ENCODE data around the gene NCKAP5.

The NCKAP5 gene

DNA sequence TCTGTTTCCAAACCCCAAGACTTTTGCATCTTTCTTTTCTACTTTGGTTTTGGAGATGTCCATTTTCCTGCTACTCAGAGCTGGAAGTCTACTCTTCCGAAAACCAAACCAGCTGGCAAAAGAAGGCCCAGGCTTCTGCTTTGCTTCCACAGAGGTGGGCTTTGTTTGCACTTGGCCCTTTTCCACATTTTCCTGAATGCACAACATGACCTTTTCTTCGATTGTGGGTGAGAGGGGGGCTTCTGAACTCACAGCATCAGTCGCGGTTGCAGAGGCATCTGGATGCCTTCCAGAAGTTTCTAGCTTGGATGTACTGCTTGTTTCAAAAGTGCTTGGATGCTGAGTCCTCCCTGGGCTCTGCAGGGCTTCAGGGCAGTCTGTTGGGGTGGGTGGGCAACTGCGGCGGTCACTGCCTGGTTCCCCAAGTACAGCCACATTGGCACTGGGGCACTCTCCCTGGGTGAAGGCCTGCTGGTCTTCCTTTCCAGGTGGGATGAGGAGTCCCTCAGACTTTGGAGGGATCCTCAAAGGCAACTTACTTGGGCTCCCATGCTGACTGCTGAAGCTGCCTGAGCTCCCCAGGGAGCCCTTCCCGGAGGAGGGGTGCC is 786.0 kb downstream of the NCKAP5 start:
- no peak for DNase-seq

DNA sequence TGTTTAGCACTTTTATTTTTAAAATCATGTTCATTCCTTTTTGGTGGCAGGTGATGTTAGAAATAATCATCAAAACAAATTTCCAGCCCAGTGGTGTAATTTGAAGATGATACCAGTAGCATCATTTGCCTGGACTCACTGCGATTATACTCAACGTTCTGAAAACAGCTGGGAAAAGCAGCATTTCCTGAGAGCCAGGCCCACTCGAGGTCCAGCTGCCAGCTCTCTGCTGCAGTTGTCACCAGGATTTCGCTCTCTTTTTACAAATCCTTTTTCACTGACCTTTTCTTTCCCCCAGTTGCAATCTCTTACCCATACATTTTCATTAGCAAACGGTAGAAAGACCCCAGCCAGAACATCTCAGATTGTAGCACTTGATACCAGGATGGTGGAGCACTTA is 787.6 kb downstream of the NCKAP5 start:
- DNase-seq, result no peak

DNA sequence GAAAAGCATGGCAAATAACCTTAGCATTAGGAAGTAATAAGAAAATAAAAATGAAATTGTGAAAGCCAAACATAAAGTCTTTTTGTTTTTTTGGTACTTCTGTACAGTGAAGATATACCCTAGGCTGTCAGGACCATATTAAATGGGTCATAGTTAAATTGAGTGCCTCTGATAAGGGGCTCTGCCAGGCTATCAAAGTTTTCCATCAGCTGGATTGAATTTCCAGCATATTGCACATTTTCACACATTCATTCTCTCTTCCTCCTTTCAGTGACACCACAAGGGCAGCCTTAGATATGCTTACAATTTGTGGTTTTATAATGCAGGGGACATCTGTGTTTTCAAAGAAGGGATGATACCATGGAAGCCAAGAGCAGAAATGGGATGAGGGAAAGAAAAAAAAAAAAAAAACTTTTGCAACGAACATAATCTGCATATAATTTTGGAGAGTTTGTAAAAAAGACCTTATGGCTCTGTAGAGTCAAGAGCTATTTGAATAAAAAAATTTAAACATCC is 789.0 kb downstream of the NCKAP5 start:
- DNase-seq, result no peak

DNA sequence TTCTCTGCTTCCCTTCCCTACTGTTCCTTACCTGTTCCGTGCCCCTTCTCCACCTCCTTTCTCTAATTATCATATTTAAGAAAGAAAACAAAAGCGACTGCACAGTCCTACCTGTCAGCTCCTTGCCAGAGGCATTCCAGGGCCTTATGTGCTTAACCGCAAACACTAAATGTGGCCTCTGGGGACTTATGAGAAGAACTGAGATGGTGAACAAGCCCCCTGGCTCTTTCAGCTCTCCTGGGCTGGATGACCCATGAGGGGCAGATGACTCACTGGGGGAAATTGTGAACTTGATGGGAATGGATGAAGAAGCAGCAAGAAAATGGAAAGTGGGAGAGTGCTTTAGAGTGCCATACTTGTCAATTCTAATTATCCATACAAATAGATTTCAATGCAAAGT is 792.0 kb downstream of the NCKAP5 start:
- DNase-seq, result no peak

DNA sequence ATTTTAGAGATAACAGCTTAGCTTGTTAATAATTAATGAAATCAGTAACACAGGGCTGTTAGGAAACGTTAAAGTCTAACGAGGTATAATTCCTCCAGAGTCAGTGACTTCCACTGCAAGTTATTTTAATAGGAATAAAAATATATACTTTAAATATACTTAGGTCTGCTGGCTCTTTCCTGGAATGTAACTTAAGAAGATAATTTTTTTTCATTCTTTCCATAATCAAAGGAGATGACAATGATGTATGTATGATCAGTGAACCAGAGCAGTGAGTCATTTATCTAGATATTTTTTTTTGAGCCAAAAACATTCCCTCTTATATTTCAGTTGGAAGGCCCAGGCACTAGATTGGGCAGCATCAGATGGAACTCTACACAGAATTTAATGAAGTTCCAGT is 794.1 kb downstream of the NCKAP5 start:
- DNase-seq, result no peak

DNA sequence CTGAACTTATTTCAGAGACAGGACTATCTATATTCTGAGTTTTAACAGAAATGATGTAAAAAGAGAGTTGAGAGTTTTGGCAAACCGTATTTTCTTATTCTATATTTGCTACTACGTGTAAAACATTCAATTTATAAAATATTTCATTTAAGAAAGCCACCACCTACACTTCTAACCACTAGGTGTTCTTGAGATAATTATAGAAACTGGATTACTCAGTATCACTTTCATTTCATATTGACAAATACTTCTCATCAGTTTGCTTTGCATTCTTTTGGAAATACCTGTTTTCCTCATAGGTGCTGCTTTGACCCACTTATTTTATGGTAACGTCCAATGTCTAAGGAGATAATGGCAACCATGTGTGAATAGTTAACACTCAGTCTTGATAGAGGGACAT is 794.9 kb downstream of the NCKAP5 start:
- DNase-seq, result no peak

DNA sequence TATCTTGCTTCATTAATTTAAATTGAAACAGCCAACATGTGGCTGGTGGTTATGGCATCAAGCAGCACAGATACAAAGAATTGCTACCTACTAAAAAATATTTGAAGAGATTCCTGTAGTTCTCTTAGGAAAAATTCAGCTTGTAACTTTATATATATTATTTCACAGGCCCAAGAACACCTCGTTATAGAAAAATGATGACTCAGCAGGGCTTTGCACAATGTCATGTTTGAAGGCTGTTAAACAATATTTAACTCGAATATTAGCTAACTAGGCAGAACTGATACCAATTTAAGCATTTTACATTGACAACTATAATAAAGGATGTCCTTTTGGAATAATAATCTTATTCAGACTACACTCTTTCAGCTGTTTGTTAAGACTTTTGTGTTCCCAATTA is 795.9 kb downstream of the NCKAP5 start:
- DNase-seq, result no peak

DNA sequence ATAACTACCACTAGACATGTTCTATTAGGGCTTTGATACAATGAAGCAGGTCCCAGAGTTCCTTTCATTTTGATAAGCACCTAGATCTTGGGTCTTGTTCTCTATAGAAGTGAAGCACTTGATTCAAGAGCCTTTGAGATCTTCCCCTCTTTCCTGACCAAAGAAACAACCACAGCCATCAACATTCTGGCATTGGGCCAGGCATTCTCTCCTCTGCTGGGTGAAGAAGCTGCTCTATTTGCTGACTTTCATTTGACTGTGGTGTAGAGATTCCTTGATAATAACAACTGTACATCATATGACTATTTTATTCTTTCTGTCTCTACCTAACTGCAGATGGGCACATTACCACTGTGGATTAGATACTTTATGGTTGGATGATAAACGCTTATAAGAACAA is 801.7 kb downstream of the NCKAP5 start:
- no peak for DNase-seq

DNA sequence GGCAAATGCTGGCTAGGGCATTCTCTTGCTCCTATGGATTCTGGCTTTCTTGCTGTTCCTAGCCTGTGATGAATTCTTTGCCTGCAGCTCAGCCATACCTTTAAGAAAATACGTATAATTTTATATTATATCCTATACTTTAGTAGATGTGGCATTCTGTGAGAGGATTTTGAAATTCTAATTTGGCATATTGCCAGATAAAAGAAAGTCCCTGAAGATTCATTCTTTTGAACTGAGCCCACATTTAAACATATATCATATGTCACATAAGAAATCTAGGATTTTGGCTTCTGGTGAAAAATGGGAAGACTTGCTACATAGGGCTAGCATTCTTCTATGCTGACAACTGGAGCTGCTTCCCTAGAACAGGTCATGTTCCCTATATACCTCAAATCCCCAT is 806.8 kb downstream of the NCKAP5 start:
- no peak for DNase-seq

DNA sequence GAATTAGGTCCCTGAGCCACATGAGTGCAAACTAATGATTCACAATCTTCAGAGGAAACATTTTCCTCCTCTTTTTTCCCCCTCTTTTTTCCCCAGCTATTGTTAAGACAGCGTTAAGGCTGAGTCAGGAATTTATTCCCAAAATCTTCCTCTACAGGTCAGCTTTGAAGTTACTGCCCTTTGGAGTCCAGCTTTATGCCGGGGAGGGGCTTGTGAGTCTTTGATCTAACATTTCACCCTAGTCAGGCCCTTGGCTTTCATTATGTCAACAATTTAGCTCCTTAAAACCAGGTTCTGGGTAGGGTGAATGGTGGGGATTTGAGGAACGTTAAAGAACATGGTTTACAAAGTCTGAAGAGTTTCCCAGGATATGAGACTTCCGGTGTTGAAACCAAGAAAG is 807.3 kb downstream of the NCKAP5 start:
- DNase-seq, result no peak

DNA sequence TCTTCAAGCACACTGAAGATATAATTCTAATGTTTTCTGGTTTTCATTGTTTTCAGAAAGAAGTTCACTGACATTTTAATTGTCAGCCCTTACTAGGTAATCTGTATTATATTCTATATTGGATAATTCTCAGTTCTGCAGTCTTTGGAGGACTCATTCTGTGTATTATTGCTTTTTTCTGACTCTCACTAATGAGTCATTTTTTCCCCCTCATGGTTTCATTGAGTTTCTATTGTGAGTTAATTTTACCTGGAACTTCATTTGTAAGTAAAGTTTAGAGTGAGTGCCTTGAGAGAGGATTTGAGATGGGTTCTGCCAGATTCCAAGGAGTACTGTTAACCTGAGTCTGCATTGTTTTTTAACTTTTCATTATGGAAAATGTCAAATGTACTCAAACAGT is 807.9 kb downstream of the NCKAP5 start:
- no peak for DNase-seq

DNA sequence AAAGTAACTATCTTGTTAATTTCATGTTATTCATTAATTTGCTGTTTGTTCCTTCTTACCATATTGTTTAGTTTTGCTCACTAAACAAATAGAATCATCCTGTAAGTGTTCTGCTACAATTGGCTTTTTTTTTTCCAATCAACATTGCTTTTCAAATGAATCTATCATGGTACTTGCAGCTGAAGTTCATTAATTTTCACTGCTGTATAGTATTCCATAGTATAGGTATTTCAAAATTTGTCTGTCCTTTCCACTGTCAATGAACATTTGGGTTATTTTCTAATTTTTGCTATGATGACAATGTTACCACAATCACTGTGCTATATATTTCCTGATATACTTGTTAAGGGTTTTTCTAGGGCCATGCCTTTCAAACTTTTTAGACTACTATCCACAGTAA is 809.3 kb downstream of the NCKAP5 start:
- no peak for DNase-seq

DNA sequence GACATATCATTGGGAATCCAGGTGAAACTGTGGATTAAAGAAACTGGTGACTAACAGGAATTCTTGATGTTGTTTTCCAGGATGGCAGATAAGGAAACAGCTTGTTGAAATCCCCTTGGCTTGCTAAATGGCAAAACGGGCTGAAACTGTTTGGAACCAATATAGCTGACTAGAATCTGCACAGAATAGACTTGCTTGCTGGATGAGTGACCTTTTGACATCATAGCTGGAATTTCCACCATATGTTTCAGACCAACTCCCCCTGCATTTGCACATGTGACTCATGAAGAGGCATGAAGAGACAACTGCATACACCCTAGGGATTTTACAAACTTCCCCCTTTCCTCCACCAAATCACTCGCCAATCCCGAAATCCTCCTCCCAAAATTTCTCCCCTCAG is 810.6 kb downstream of the NCKAP5 start:
- no peak for DNase-seq

DNA sequence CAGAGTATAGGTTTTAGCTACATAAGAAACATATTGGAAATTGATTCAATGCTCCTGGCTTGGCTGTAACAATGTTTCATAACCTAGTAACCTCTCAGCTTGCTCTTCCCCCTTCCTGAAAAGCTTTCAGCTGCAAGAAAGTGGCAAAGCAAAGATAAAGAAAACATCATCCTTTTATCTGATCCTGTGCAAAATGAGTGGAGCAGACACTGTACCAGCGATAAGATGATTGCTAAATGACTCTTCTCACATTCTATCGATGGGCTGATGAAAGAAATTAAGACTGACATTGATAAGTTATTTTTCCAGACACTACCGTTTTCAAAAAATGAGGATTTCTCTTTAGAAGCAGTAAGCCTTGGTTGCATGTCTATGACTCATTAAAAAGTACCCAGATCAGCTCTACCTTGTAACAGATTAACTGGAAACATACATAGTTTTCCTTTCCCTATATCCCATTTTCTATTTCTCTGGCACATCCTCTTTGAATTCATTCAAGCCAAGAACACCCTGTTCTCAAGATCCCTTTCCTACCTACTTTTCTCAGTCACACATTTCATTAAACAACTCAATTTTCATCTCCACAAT is 811.2 kb downstream of the NCKAP5 start:
- no peak for DNase-seq

DNA sequence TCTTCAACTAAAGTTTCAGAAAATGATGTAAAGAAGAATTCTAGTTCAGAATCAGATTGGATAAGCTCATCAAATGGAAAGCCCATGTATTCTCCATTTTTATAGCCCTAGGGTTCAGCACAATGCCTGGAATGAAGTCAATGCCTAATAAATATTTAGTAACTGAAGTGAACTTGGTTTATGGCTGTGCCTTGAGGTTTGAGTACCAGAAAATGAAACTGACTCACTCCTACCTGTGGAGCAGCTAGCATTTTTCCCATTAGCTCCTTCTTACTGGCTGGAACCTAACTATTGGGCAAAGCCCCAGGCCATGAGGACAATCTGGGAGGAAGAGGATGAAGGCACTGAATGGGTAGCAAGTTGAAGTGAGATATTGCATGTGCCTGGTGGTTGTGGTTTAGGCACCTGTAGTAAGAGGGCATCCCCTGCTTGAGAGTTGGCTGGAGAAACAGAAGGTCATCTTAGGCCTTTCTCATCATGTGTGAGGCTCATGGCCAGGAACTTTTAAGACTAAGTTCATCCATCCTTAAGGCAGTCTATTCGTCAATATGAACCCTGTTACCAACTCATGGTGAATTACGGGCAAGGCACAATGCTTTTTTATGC is 813.3 kb downstream of the NCKAP5 start:
- no peak for DNase-seq

DNA sequence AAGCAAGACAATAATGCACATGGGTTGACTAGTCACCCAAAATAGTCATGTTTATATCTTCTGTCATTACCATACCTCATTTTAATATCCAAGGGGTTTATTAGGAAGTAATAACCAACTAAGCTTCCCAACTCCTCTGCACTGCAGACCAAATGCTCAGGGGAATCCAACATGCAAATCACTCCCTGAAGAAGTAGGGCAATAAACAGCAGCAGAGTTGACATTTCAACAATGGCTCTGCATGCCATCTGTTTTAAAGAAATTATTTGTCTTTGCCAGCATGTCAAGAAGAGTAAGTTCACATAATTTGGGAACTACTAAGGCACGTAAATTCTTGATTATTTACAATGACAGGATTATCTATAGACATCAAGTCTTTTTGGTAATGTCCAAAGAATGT is 813.9 kb downstream of the NCKAP5 start:
- DNase-seq, result no peak

DNA sequence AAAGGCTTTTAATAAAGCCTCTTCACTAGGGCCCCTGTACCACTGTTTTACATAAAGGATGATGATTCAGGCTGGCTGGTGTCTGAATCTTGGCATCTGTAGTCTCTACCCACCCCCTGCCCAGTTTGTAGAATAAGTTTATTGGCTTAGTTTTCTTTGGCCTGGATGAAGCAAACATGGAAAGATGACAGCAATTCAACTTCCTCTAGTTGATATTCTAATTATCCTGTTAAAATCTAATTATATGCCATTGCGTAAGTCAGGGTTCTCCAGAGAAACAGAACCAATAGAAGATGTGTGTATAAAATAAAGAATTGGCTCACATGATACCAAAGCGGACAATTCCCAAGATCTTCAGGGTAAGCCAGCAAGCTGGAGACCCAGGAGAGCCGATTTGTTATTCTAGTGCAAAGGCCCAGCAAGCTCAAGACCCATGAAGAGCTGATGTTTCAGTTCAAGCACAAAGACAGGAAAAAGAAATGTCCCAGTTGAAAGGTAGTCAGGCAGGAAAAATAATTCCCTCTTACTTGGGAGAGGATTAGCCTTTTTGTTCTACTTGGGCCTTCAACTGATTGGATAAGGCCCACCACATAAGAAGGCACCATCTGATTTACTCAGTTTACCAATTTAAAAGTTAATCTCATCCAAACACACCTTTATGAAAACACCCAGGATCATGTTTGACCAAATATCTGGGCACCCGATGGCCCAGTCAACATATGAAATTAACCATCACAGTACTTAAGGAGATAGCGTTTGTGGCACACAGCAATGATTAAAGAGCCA is 815.6 kb downstream of the NCKAP5 start:
- DNase-seq, result no peak

DNA sequence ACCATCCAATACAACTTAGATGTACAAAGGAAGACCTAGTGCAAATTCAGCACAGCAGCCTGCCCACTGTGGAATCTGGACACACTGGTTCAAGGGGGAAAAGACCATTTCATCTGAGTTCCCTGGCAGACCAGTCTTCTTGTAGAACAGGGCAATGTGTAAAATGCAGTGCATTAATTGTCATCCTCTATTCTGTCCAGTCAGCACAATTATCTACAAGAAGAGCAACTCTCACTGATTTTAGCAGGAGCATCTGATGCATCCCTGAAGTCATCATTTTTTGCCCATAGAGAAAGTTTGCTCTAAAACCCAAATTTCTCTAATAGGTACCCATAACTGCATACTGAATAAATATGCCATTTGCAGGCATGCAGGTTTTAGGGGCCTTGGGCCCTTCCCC is 816.4 kb downstream of the NCKAP5 start:
- no peak for DNase-seq

DNA sequence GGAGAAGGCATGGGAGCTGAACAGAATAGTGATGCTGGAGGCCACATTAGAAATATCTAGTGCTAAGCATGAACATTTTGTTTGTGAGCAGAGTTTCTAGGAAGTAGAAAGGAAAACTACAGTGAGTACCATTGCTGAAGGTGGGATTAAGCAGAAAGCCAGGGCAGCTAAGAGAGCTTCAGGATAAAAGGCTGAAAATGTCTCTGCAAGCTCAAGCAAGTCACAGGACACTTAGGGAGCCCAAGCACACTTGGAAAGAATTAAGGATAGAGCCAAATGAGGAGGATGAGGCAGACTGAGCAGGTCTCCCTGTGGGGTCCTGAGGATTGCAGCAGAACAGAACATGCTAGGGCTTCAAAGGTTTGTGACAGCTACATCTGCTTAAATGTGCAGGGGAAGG is 817.7 kb downstream of the NCKAP5 start:
- no peak for DNase-seq

DNA sequence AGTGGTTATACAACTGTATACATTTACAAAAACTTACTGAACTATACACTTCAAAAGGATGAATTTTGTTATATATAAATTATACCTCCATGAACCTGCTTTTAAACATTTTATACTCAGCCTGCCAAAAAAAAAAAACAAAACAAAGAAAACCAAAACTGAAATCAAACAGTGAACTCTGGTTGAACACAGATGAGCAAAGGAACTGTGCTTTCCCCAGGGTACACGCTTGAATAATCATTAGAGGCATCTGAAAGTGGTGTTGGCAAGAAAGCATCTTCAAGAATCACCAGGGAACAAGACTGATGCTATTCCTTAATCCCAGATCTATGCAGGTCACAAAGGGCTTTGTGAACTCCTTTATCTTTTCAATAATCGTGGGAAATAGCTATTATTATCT is 821.2 kb downstream of the NCKAP5 start:
- DNase-seq, result no peak

DNA sequence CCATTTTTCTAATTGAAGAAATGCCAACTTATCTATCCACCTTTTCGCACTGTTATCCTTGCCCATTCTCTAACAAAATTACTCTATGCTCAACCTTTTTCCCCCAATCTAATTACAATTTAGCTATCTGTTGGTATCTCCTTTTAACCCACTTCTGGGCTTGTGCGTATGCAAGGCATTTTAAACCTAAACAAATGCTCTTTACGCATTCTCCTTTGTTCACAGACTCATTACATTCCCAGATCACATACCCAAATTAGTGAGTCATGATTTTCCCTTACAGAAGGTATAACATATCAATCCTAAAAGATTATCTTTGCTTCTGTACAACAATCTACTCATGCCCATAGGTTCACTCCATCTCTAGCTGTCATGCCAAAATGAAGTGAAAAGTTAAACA is 826.5 kb downstream of the NCKAP5 start:
- no peak for DNase-seq

DNA sequence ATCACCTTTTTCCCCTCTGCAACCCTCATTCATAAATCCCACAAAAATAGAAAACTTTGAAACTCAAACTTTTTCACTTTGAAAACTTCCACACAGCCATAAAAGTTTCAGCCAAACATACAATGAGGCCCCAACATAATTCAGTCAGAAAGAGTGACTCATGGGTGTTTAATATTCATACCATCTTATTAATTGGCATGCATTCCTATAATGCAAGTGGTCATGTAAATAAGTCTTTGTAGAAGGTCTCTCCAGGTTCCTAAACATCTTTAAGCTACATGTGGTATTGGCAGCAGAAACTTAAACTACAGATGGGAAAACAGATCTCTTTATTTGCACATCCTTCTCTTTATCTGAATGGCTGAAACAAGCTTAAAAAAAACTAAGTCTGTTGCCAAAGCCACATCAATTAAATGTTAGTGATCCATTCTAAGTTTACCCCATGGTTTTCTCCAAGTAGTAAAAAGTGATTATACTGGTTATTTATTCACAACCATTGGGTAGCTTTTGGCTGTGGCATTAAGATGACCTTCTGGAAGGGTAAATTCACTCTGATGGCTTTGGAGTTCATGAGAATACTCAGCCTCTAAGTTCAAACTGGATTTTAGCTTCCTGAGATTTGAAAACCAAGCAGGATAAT is 828.1 kb downstream of the NCKAP5 start:
- DNase-seq, result no peak

DNA sequence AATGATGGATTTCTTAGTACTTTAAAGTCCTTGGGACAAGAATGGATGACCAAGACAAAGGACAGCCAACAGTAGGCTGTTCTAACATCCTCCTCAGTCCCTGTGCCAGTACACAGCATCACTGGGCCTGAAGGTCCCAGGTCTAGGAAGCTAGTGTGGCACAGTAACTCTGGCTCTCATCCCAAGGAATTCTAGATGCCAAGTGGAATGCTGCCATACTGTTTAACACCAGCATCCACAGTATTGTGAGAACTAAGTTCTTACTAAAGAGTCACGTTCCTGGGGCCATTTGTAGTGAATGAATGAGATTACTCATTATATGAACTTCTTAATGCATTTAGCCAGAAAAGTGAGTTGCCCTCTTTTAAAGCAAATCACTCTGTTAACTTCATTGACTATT is 830.0 kb downstream of the NCKAP5 start:
- DNase-seq, result no peak

Measured in T-helper 2 cell (primary cell).